H1 (cell line): ENCODE data around the gene KRTAP4-12.

Experiments used
- PHF8 ChIP-seq: fragments of 200-600 bp; sonication (generic); conservative IDR thresholded peaks from 2 replicates; pipeline ENCODE4 v1.7.1; 2012; ENCODE audit warnings: low read depth, mild to moderate bottlenecking, inconsistent platforms, low read length, moderate library complexity
- TF ChIP-seq, protein P1 (sequence below): IDR thresholded peaks from 2 replicates; pipeline ENCODE4 v1.6.1; 2011; ENCODE audit warnings: low read length, improper control_type of control experiment
- TF ChIP-seq, protein P2 (sequence below), 3 experiments: IDR thresholded peaks; 1 replicate in 2 of 3; 2 replicates in 1 of 3; pipeline versions ENCODE4 v1.5.1 to v1.6.1; 2011; ENCODE audit warnings: low read length in 3 of 3, mild to moderate bottlenecking in 3 of 3, inconsistent platforms in 2 of 3, low read depth in 1 of 3, moderate library complexity in 1 of 3; ENCODE audit not compliant: insufficient read depth in 1 of 3; ENCODE audit errors: control extremely low read depth in 1 of 3

DNA sequence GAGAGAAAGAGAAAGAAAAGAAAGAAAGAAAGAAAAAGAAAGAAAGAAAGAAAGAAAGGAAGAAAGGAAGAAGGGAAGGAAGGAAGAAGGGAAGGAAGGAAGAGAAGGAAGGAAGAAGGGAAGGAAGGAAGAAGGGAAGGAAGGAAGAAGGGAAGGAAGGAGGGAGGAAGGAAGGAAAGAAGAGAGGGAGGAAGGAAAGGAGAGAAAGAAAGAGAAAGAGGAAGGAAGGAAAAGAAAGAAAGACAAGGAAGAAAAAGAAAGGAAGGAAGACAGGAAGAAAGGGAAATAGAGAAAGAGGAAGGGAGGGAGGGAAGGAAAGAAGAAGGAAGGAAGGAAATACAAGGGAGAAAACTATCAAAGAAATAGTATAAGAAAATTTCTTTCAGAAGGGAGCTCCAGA, 47.2 kb downstream of the KRTAP4-12 start:
- TF ChIP-seq, protein P1, sequence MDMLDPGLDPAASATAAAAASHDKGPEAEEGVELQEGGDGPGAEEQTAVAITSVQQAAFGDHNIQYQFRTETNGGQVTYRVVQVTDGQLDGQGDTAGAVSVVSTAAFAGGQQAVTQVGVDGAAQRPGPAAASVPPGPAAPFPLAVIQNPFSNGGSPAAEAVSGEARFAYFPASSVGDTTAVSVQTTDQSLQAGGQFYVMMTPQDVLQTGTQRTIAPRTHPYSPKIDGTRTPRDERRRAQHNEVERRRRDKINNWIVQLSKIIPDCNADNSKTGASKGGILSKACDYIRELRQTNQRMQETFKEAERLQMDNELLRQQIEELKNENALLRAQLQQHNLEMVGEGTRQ = no peak
- no peak for TF ChIP-seq PHF8
- TF ChIP-seq, protein P2, sequence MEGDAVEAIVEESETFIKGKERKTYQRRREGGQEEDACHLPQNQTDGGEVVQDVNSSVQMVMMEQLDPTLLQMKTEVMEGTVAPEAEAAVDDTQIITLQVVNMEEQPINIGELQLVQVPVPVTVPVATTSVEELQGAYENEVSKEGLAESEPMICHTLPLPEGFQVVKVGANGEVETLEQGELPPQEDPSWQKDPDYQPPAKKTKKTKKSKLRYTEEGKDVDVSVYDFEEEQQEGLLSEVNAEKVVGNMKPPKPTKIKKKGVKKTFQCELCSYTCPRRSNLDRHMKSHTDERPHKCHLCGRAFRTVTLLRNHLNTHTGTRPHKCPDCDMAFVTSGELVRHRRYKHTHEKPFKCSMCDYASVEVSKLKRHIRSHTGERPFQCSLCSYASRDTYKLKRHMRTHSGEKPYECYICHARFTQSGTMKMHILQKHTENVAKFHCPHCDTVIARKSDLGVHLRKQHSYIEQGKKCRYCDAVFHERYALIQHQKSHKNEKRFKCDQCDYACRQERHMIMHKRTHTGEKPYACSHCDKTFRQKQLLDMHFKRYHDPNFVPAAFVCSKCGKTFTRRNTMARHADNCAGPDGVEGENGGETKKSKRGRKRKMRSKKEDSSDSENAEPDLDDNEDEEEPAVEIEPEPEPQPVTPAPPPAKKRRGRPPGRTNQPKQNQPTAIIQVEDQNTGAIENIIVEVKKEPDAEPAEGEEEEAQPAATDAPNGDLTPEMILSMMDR (IDR thresholded peaks at IDR 0.05; ENCODE audit: control extremely low read depth in 1 of 3, insufficient read depth in 1 of 3, low read depth in 1 of 3, low read length in 3 of 3) = no peak
